Neuronal stem cell (in vitro differentiated cells): Measurements from ENCODE around the gene NXN.

ENCODE experiments used
- DNase-seq: peaks from one replicate; pipeline ENCODE4 v3.0.0-alpha.2; 2013; ENCODE audit warnings: low spot score
- H2AFZ ChIP-seq: one replicate; pipeline ENCODE4 v1.6.1; 2013; ENCODE audit warnings: mild to moderate bottlenecking, low read length, inconsistent platforms
- H2AK5ac ChIP-seq: 2 replicates; pipeline ENCODE4 v1.6.1; 2013; ENCODE audit warnings: low read depth, mild to moderate bottlenecking, inconsistent platforms, low read length, moderate library complexity, mixed read lengths
- H2BK120ac ChIP-seq: 2 replicates; pipeline ENCODE4 v1.6.1; 2013; ENCODE audit warnings: low read depth, mild to moderate bottlenecking, inconsistent platforms, low read length, moderate library complexity, mixed read lengths
- H2BK12ac ChIP-seq: one replicate; pipeline ENCODE4 v1.6.1; 2013; ENCODE audit warnings: low read length, inconsistent platforms
- H2BK15ac ChIP-seq: 2 replicates; pipeline ENCODE4 v1.6.1; 2013; ENCODE audit warnings: mild to moderate bottlenecking, low read length, inconsistent platforms, mixed read lengths
- H2BK5ac ChIP-seq: one replicate; pipeline ENCODE4 v1.6.1; 2013; ENCODE audit warnings: inconsistent platforms, mild to moderate bottlenecking, low read length, moderate library complexity
- H3K14ac ChIP-seq: one replicate; pipeline ENCODE4 v1.6.1; 2013; ENCODE audit warnings: low read length, inconsistent platforms
- H3K18ac ChIP-seq: 2 replicates; pipeline ENCODE4 v1.6.1; 2013; ENCODE audit warnings: low read length, inconsistent platforms
- H3K23ac ChIP-seq: 2 replicates; pipeline ENCODE4 v1.6.1; 2013; ENCODE audit warnings: low read depth, mild to moderate bottlenecking, mixed read lengths, low read length, inconsistent platforms; ENCODE audit not compliant: poor library complexity
- H3K27ac ChIP-seq: replicated peaks from 3 replicates; pipeline ENCODE4 v1.5.1; 2013; ENCODE audit warnings: low read length, inconsistent platforms
- H3K27me3 ChIP-seq, 3 experiments: 2 replicates each; pipeline ENCODE4 v1.6.1; 2013; ENCODE audit warnings: low read length in 3 of 3, mild to moderate bottlenecking in 2 of 3, inconsistent platforms in 1 of 3, low read depth in 1 of 3, mixed read lengths in 1 of 3, moderate library complexity in 1 of 3; ENCODE audit not compliant: control insufficient read depth in 3 of 3, insufficient read depth in 3 of 3
- H3K36me3 ChIP-seq, 2 donors: replicated peaks in 1 of 2; 2 replicates each; pipeline ENCODE4 v1.6.1; 2013; ENCODE audit warnings: low read length in 2 of 2; ENCODE audit not compliant: control insufficient read depth in 2 of 2, insufficient read depth in 2 of 2
- H3K4ac ChIP-seq: 2 replicates; pipeline ENCODE4 v1.6.1; 2013; ENCODE audit warnings: inconsistent platforms, mild to moderate bottlenecking, low read length, moderate library complexity
- H3K4me1 ChIP-seq, 2 donors: 1 replicate in 1 of 2; 2 replicates in 1 of 2; pipeline ENCODE4 v1.6.1; 2013; ENCODE audit warnings: low read length in 2 of 2, low read depth in 1 of 2; ENCODE audit not compliant: control insufficient read depth in 2 of 2, insufficient read depth in 1 of 2
- H3K4me2 ChIP-seq: one replicate; pipeline ENCODE4 v1.6.1; 2013; ENCODE audit warnings: mild to moderate bottlenecking, low read length, inconsistent platforms; ENCODE audit not compliant: insufficient read depth, poor library complexity, severe bottlenecking
- H3K4me3 ChIP-seq, 2 donors: 2 replicates each; pipeline ENCODE4 v1.5.1; 2013; ENCODE audit warnings: low read length in 2 of 2, mild to moderate bottlenecking in 2 of 2, inconsistent platforms in 1 of 2, moderate library complexity in 1 of 2
- H3K79me1 ChIP-seq: one replicate; pipeline ENCODE4 v1.6.1; 2013; ENCODE audit warnings: low read depth, mild to moderate bottlenecking, inconsistent platforms, low read length, moderate library complexity
- H3K9ac ChIP-seq: one replicate; pipeline ENCODE4 v1.6.1; 2013; ENCODE audit warnings: mild to moderate bottlenecking, low read depth, low read length, inconsistent platforms; ENCODE audit not compliant: poor library complexity
- H3K9me3 ChIP-seq, 2 donors: replicated peaks in 1 of 2; 2 replicates each; pipeline versions ENCODE3 to v1.6.1; 2013; ENCODE audit warnings: low read length in 2 of 2, mild to moderate bottlenecking in 2 of 2, inconsistent platforms in 1 of 2, low read depth in 1 of 2, mixed read lengths in 1 of 2, moderate library complexity in 1 of 2; ENCODE audit not compliant: control insufficient read depth in 2 of 2, insufficient read depth in 1 of 2
- H4K8ac ChIP-seq: one replicate; pipeline ENCODE4 v1.6.1; 2013; ENCODE audit warnings: low read depth, mild to moderate bottlenecking, inconsistent platforms, low read length, moderate library complexity
- H4K91ac ChIP-seq: one replicate; pipeline ENCODE4 v1.6.1; 2013; ENCODE audit warnings: low read length, low read depth, mild to moderate bottlenecking, inconsistent platforms; ENCODE audit not compliant: poor library complexity
- WGBS, 2 donors: extraction: QIAGEN DNeasy Blood & Tissue Kit; methylation state at CpG; one replicate each; pipeline ENCODE4 v1.1.7; 2013; ENCODE audit warnings: missing lambda C conversion rate in 2 of 2, mixed read lengths in 1 of 2; ENCODE audit not compliant: insufficient read length in 2 of 2, insufficient replicate concordance in 1 of 2; ENCODE audit errors: extremely low coverage in 2 of 2; 5-methylcytosine and 5-hydroxymethylcytosine counted together

The NXN gene

GRCh38 chr17:957856-958421, 21.6 kb downstream of the NXN start:
- Histone ChIP-seq H3K18ac (peak overlapping the region; percentile 55), H3K4ac (no peak overlapping the region), H3K9ac (no peak overlapping the region), H4K91ac (no peak overlapping the region), H2BK120ac (no peak overlapping the region), H3K4me1 (peaks cover 7 to 11% of the 10 kb centered on the region in 2 donors), H2AFZ (no peak overlapping the region), H4K8ac (no peak overlapping the region), H2AK5ac (no peak overlapping the region), H2BK5ac (no peak overlapping the region), H3K27ac (no peak overlapping the region), H3K23ac (no peak overlapping the region), H3K4me3 (no peak overlapping the region), H3K4me2 (no peak overlapping the region), H2BK12ac (no peak overlapping the region), H3K27me3 (no peaks in the 10 kb centered on the region), H3K9me3 (peaks cover 0 to under 1% of the 10 kb centered on the region in 2 donors), H3K36me3 (peaks cover 3 to 53% of the 10 kb centered on the region in 2 donors), H3K79me1 (peaks cover 7% of the 10 kb centered on the region), H3K14ac (no peak overlapping the region), H2BK15ac (no peak overlapping the region)
- DNase-seq: no peak
- WGBS, 2 donors: no CpG with 5 or more reads among the region's 20 CpGs

- Histone ChIP-seq H4K91ac (no peak overlapping the region), H3K23ac (no peak overlapping the region), H3K36me3 (peaks cover 3 to 53% of the 10 kb centered on the region in 2 donors), H3K79me1 (peaks cover 7% of the 10 kb centered on the region), H3K14ac (peak overlapping the region; percentile 38), H3K18ac (no peak overlapping the region), H3K9ac (no peak overlapping the region), H3K4ac (no peak overlapping the region), H2AFZ (no peak overlapping the region), H3K27ac (no peak overlapping the region), H4K8ac (no peak overlapping the region), H2AK5ac (no peak overlapping the region), H2BK120ac (no peak overlapping the region), H3K4me2 (no peak overlapping the region), H2BK15ac (no peak overlapping the region), H3K27me3 (no peaks in the 10 kb centered on the region), H3K4me1 (peaks cover 2 to 7% of the 10 kb centered on the region in 2 donors), H3K9me3 (peaks cover 2 to 3% of the 10 kb centered on the region in 2 donors), H2BK5ac (no peak overlapping the region), H3K4me3 (no peak overlapping the region), H2BK12ac (no peak overlapping the region)
- no peak for DNase-seq
- no CpG with 5 or more reads among the region's 8 CpGs for WGBS, 2 donors
These were observed 22.7 kb downstream of the NXN start for GRCh38 chr17:956905-957304.

DNA sequence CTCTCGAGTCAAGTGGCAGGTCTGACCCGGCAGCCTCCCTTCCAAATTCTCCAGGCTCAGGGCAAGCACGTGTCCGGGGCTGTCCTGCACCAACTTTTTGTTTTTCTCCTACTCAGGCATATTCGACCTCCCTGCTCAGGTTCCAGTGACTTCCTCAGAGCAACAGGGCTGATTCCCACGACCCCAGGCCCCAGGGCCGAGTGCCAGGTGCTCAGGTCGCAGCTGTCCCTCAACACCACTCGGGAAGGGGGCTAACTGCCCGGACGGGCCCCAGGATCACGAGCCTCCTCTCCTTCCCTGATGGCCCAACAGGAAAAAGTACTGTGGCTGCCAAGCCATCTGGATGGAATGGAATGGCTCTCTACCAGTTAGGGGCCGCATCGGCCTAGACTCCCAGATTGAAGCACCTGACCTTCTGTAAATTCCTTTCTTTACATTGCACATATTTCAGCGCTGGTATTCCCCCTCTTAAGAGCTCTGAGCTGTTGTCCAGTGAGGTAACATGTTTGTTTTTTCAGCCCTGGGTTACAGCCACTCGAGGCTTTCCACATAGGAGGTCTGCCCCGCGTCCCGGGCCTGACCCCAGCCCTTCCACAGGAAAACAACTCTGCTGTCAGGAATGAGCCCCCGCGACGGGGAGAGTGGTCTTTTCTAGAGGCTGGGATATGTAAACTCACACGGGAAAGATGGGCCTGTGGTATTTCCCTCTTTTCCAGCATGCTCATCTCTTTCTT, 25.0 kb downstream of the NXN start:
- H2BK5ac ChIP-seq: peak overlapping the region; percentile 53
- H2BK15ac ChIP-seq: no peak overlapping the region
- peak overlapping the region; percentile 85 for H4K91ac ChIP-seq
- no peak overlapping the region for H3K4me2 ChIP-seq
- H2AK5ac ChIP-seq: peak overlapping the region; percentile 53
- no peak overlapping the region for H2AFZ ChIP-seq
- peak overlapping the region; percentile 31 for H3K18ac ChIP-seq
- peaks cover 2 to 3% of the 10 kb centered on the region in 2 donors for H3K9me3 ChIP-seq
- peak overlapping the region; percentile 66 for H3K27ac ChIP-seq
- H3K36me3 ChIP-seq: peaks cover 3 to 41% of the 10 kb centered on the region in 2 donors
- H2BK12ac ChIP-seq: no peak overlapping the region
- WGBS, 2 donors: no CpG with 5 or more reads among the region's 23 CpGs
- no peak overlapping the region for H3K23ac ChIP-seq
- H3K14ac ChIP-seq: no peak overlapping the region
- H4K8ac ChIP-seq: no peak overlapping the region
- no peak overlapping the region for H3K9ac ChIP-seq
- no peak for DNase-seq
- H3K4me3 ChIP-seq: no peak overlapping the region
- H3K4ac ChIP-seq: no peak overlapping the region
- no peak overlapping the region for H2BK120ac ChIP-seq
- H3K79me1 ChIP-seq: peaks cover 7% of the 10 kb centered on the region
- peaks cover 17 to 18% of the 10 kb centered on the region in 2 donors for H3K4me1 ChIP-seq
- no peaks in the 10 kb centered on the region for H3K27me3 ChIP-seq

DNA sequence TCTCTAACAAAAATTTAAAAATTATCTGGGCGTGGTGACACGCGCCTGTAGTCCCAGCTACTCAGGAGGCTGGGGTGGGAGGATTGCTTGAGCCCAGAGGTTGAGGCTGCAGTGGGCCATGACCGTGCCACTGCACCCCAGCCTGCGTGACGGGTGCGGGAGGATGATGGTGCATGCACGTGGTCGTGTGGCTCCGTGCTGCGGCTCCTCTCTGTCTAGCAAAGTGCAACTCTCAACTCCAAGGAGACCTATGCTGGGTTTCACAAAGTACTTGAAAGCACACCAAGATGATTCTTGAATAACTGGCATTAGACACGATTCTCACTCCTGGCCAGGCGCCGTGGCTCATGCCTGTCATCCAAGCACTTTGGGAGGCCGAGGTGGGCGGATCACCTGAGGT, 25.8 kb downstream of the NXN start:
- H3K4me2 ChIP-seq: no peak overlapping the region
- no peak overlapping the region for H4K91ac ChIP-seq
- no peak overlapping the region for H3K18ac ChIP-seq
- H3K4me1 ChIP-seq: peaks cover 18 to 19% of the 10 kb centered on the region in 2 donors
- H3K36me3 ChIP-seq: peaks cover 3 to 36% of the 10 kb centered on the region in 2 donors
- no peaks in the 10 kb centered on the region for H3K27me3 ChIP-seq
- peaks cover 2 to 3% of the 10 kb centered on the region in 2 donors for H3K9me3 ChIP-seq
- H2BK120ac ChIP-seq: no peak overlapping the region
- no peak overlapping the region for H3K9ac ChIP-seq
- no CpG with 5 or more reads among the region's 16 CpGs for WGBS, 2 donors
- no peak overlapping the region for H2BK12ac ChIP-seq
- no peak overlapping the region for H3K23ac ChIP-seq
- H3K4ac ChIP-seq: no peak overlapping the region
- H3K4me3 ChIP-seq: no peak overlapping the region
- no peak for DNase-seq
- H2AFZ ChIP-seq: no peak overlapping the region
- no peak overlapping the region for H3K27ac ChIP-seq
- no peak overlapping the region for H2BK15ac ChIP-seq
- no peak overlapping the region for H4K8ac ChIP-seq
- no peak overlapping the region for H3K14ac ChIP-seq
- no peak overlapping the region for H2BK5ac ChIP-seq
- H2AK5ac ChIP-seq: peak overlapping the region; percentile 63
- peaks cover 3% of the 10 kb centered on the region for H3K79me1 ChIP-seq
